Mucosa of descending colon (tissue), 3 donors: ENCODE results near the gene RGL4. TPM values are rescaled to one million over a fixed set of nuclear protein-coding genes. Genes with fewer than 3 reads are reported as not detected.

ENCODE experiments used
- ATAC-seq: fragments of 200-7000 bp; cut with Tn5 transposase; one replicate; pipeline ENCODE4 v1.9.1; 2020; ENCODE audit warnings: mild to moderate bottlenecking, moderate library complexity
- DNase-seq, 3 donors: peaks; one replicate each; pipeline ENCODE4 v3.0.0-alpha.2; 2020
- H3K36me3 ChIP-seq: fragments of 200-600 bp; one replicate; pipeline ENCODE4 v1.8.0; 2021; ENCODE audit warnings: low read depth, mild to moderate bottlenecking
- H3K4me1 ChIP-seq: fragments of 200-600 bp; one replicate; pipeline ENCODE4 v1.8.0; 2021; ENCODE audit warnings: low read depth, mild to moderate bottlenecking
- H3K4me3 ChIP-seq: fragments of 200-600 bp; one replicate; pipeline ENCODE4 v1.8.0; 2021; ENCODE audit warnings: mild to moderate bottlenecking
- H3K9me3 ChIP-seq: fragments of 200-600 bp; one replicate; pipeline ENCODE4 v1.8.0; 2021; ENCODE audit warnings: mild to moderate bottlenecking
- intact Hi-C, 2 donors: fragments of 100-400 bp; cut with DNase I in 1 of 2; cut with micrococcal nuclease in 1 of 2; formaldehyde crosslinking; loops; one replicate each; pipeline versions ENCODE4 v1.11.0 to v1.11.1; 2022; cut with DNase I, micrococcal nuclease
- total RNA-seq, 3 donors: library from RNA; stranded (reverse); fragmentation: NEBNext Ultra II Directional in 2 of 3; extraction: Animal tissue kit (Norgen Biotek cat#: 25700) in 2 of 3; gene quantifications; one replicate each; pipeline versions ENCODE4 v1.2.1 to v1.2.4, GENCODE V29; 2021 to 2023
- TF ChIP-seq, protein P1 (sequence below): fragments of 200-600 bp; IDR thresholded peaks from one replicate; pipeline ENCODE4 v1.8.0; 2022; ENCODE audit warnings: antibody characterized with exemption, mild to moderate bottlenecking
- donor health status: DM: no; HTN: no; CAD: no; lungs with moderate emphysema.
- donor health status: DM: no; HTN: no; CAD: no.
- donor health status: DM: no; HTN: yes; CAD: no.

RGL4 gene
- total RNA-seq, 3 donors from 2014 or later = 0.29 to 0.34 TPM; not detected in 1

DNA sequence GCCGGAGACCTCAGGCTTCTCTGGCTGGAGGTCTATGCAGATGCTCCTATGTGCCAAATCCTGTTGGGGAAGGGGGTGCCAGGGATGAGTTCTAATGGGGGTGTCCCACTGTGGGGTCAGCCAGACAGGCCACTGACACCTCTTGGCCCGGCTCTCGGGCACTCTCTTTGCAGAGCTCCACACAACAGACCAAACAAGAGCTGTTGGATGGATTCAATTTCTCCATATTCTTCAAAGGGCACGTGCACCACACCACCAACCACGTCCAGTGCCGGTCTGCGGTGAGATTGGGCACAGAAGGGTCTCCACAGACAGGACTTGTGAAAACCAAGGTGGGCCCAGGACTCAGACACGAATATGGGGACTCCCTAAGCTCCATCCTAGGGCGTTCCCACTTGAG, 2.2 kb upstream of the RGL4 start:
- Histone ChIP-seq H3K4me1 (no peaks in the 10 kb centered on the region), H3K36me3 (no peaks in the 10 kb centered on the region), H3K9me3 (no peaks in the 10 kb centered on the region), H3K4me3 (no peak overlapping the region)
- ATAC-seq = no peak
- intact Hi-C loops = no loop called here
- DNase-seq = no peak
- TF ChIP-seq, protein P1, sequence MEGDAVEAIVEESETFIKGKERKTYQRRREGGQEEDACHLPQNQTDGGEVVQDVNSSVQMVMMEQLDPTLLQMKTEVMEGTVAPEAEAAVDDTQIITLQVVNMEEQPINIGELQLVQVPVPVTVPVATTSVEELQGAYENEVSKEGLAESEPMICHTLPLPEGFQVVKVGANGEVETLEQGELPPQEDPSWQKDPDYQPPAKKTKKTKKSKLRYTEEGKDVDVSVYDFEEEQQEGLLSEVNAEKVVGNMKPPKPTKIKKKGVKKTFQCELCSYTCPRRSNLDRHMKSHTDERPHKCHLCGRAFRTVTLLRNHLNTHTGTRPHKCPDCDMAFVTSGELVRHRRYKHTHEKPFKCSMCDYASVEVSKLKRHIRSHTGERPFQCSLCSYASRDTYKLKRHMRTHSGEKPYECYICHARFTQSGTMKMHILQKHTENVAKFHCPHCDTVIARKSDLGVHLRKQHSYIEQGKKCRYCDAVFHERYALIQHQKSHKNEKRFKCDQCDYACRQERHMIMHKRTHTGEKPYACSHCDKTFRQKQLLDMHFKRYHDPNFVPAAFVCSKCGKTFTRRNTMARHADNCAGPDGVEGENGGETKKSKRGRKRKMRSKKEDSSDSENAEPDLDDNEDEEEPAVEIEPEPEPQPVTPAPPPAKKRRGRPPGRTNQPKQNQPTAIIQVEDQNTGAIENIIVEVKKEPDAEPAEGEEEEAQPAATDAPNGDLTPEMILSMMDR = no peak

DNA sequence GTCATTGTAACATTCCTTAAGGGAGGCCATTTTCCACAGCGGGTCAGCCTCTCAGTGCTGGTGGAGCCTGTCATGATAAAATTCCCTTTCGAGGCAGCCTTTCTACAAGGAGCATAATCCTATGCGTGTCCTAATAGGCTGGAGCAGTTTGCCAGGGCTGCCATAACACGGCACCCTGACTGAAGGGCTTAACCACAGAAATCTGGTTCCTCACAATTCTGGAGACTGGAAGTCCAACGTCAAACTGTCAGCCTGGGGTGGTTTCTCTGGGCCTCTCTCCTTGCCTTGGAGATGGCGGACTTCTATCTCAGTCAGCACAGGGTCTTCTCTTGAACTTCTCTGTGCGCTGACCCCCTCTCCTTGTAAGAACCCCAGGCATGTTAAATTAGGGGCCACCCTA, 1.4 kb upstream of the RGL4 start:
- DNase-seq = no peak
- Histone ChIP-seq H3K36me3 (no peaks in the 10 kb centered on the region), H3K9me3 (no peaks in the 10 kb centered on the region), H3K4me3 (no peak overlapping the region), H3K4me1 (no peaks in the 10 kb centered on the region)
- intact Hi-C loops = no loop called here
- TF ChIP-seq, protein P1 = no peak
- no peak for ATAC-seq

DNA sequence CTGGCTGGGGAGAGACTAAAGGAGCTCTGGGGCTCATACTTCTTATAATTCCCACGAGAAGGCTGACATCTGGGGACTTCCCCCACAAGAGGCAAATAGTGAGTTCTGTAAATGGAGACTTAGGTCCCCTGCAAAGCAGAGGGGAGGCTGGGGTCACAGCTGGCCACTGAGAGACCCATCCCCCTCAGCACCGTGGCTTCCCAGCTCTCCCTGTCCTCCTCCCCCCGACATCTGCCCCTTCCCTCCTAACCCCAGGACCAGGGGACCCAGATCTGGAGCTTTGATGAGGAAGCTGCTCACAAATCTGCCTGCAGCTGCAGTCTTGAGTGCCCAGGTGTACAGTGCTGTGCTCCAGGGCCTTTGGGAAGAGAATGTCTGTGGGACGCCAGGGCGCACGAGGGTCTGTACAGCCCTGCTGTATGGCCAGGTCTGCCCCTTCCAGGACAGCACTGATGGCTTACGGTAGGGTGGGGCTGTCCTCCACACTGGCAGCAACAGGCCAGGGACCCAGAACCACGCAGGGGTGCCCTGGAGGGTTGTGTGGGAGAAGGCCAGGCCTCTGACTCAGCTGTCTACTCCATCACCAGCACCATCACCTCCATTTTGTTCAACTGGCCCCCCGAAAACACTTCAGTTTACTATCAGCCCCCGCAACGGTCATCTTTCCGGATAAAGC, 1.1 kb downstream of the RGL4 start:
- intact Hi-C loops = no loop called here
- Histone ChIP-seq H3K9me3 (no peaks in the 10 kb centered on the region), H3K4me1 (no peaks in the 10 kb centered on the region), H3K4me3 (no peak overlapping the region), H3K36me3 (no peaks in the 10 kb centered on the region)
- DNase-seq (no peak), ATAC-seq (no peak)
- TF ChIP-seq, protein P1 = no peak

DNA sequence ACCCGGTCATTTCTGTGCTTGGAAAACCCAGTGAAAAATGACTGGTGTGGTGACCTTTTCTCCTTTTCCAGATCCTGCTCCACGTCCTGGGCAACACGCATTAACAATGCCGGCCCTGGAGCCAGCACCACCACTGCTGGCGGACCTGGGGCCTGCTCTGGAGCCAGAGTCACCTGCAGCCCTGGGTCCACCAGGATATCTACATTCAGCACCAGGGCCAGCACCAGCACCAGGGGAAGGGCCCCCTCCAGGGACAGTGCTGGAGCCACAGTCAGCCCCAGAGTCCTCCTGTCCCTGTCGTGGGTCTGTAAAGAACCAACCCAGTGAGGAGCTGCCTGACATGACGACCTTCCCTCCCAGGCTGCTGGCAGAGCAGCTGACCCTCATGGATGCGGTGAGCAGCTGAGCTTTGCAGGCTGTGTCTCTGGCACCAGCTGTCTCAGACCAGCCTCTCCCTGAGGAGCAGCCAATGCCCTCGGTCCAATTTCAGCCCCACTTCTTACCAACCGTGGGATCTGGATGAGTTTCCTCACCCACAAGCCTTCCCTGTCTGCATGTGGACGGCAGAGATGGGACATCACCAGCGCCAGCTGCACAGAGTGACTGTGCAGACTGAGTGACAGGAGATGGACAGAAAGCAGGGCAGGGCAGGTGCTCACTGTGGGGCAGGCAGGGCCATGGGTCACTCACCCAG, 1.9 kb downstream of the RGL4 start:
- Histone ChIP-seq H3K36me3 (no peaks in the 10 kb centered on the region), H3K4me1 (no peaks in the 10 kb centered on the region), H3K9me3 (no peaks in the 10 kb centered on the region), H3K4me3 (no peak overlapping the region)
- DNase-seq = no peak
- ATAC-seq = no peak
- TF ChIP-seq, protein P1 = no peak
- intact Hi-C loops = no loop called here

DNA sequence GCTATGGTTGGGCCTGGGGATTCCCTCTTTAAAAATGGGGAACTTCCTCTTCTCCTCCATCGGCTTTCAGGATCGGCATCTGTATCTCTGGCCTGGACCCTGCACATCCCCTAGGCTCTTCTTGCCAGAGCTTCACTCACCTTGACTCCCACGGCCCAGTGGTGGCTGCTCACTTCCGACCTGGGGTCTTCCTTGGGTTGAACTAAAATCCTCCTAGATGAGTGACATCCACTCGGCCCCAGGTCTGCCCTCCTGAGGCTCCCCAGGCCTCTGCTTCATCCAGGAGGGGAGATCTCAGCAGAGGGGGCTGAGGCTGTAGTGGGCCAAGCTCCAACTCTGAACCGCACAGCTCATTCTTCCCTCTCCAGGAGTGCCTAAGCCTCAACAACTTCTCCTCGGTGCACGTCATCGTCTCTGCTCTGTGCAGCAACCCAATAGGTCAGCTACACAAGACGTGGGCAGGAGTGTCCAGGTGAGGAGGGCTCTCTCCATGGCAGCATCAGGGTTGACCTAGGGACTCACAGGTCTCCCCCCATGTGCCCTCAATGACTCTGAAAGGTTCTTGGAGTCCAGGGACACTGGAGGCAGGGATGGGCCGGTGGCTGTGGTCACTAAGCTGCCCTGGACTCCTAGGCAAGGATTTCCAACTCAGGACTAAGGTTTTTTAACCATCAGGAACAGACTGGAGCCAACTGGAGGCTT, 3.3 kb downstream of the RGL4 start:
- no peaks in the 10 kb centered on the region for H3K4me1 ChIP-seq
- TF ChIP-seq, protein P1 = no peak
- H3K9me3 ChIP-seq = no peaks in the 10 kb centered on the region
- H3K4me3 ChIP-seq = no peak overlapping the region
- intact Hi-C loops = no loop called here
- no peak for ATAC-seq
- no peak for DNase-seq
- H3K36me3 ChIP-seq = no peaks in the 10 kb centered on the region
